NCI-H524 (cell line): ENCODE results near the gene GRM6.

Source experiments
- DNase-seq, 2 experiments: peaks; one replicate each; lab custom pipeline; 2025; lab: John Stamatoyannopoulos, UW

Gene GRM6

GRCh38 chr5:178984145-178985072 lies 10.7 kb downstream of the GRM6 start:
- DNase-seq, result no peak

GRCh38 chr5:178983728-178984127 lies 11.4 kb downstream of the GRM6 start:
- DNase-seq, result no peak

- no peak for DNase-seq
Observed at GRCh38 chr5:178982941-178983340, 12.2 kb downstream of the GRM6 start.

GRCh38 chr5:178981381-178981780 lies 13.7 kb downstream of the GRM6 start:
- DNase-seq, result no peak

- DNase-seq, result no peak
Observed at GRCh38 chr5:178965465-178966055, 29.6 kb downstream of the GRM6 start.

- no peak for DNase-seq
Observed at GRCh38 chr5:178941361-178941760, 53.8 kb downstream of the GRM6 start.

- DNase-seq, result peak; percentile 51 to 81
Observed at GRCh38 chr5:178940569-178941360, 54.4 kb downstream of the GRM6 start, which contains the start of gene ZNF454. Gene ZNF454, plus strand, starts transcription at chr5:178941198. Its CDS starts 1,594 bp downstream, at chr5:178942792.

GRCh38 chr5:178931846-178932760 lies 63.0 kb downstream of the GRM6 start:
- no peak for DNase-seq
